HEK293T (cell line): ENCODE results near the gene ZBTB12.

Experiments used
- CTCF ChIA-PET: fragments of 350-600 bp; formaldehyde crosslinking; extraction: SDS; loops from one replicate; lab custom pipeline; 2021; ENCODE audit warnings: antibody characterized with exemption, inconsistent platforms; lab: Yijun Ruan, JAX
- POLR2A ChIA-PET: fragments of 350-600 bp; formaldehyde crosslinking; extraction: SDS; loops from one replicate; lab custom pipeline; 2020; ENCODE audit warnings: antibody characterized with exemption, inconsistent platforms; lab: Yijun Ruan, JAX
- DNase-seq: peaks from one replicate; pipeline ENCODE4 v3.0.0; 2012; ENCODE audit warnings: mixed read lengths; ENCODE audit errors: extremely low spot score
- ARNT ChIP-seq: fragments of 450-650 bp; IDR thresholded peaks from 2 replicates; pipeline ENCODE4 v1.6.1; 2017; ENCODE audit warnings: mild to moderate bottlenecking
- BHLHE40 ChIP-seq: fragments of 450-650 bp; IDR thresholded peaks from 2 replicates; pipeline ENCODE4 v1.6.1; 2016; ENCODE audit warnings: mild to moderate bottlenecking, moderate library complexity, borderline replicate concordance
- CTBP1 ChIP-seq: fragments of 450-650 bp; IDR thresholded peaks from 2 replicates; pipeline ENCODE4 v1.6.1; 2016; ENCODE audit warnings: borderline replicate concordance
- ELF4 ChIP-seq: fragments of 450-650 bp; IDR thresholded peaks from 2 replicates; pipeline ENCODE4 v1.6.1; 2017; ENCODE audit warnings: antibody characterized with exemption
- FOXA1 ChIP-seq: fragments of 450-650 bp; IDR thresholded peaks from 2 replicates; pipeline ENCODE4 v1.6.1; 2016; ENCODE audit warnings: mild to moderate bottlenecking
- FOXK2 ChIP-seq: fragments of 450-650 bp; IDR thresholded peaks from 2 replicates; pipeline ENCODE4 v1.6.1; 2016; ENCODE audit warnings: mild to moderate bottlenecking
- FOXM1 ChIP-seq: fragments of 450-650 bp; IDR thresholded peaks from 2 replicates; pipeline ENCODE4 v1.6.1; 2017; ENCODE audit warnings: mild to moderate bottlenecking, borderline replicate concordance
- HDGF ChIP-seq: fragments of 450-650 bp; IDR thresholded peaks from 2 replicates; pipeline ENCODE4 v1.6.1; 2017; ENCODE audit warnings: antibody characterized with exemption, borderline replicate concordance
- L3MBTL2 ChIP-seq: fragments of 450-650 bp; conservative IDR thresholded peaks from 2 replicates; pipeline ENCODE4 v1.6.1; 2016; ENCODE audit warnings: mild to moderate bottlenecking
- LEF1 ChIP-seq: fragments of 450-650 bp; IDR thresholded peaks from 2 replicates; pipeline ENCODE4 v1.6.1; 2017; ENCODE audit warnings: mild to moderate bottlenecking, borderline replicate concordance
- NFRKB ChIP-seq: fragments of 450-650 bp; IDR thresholded peaks from 2 replicates; pipeline ENCODE4 v1.6.1; 2016; ENCODE audit warnings: mild to moderate bottlenecking, moderate library complexity
- SP1 ChIP-seq: fragments of 450-650 bp; IDR thresholded peaks from 2 replicates; pipeline ENCODE4 v1.6.1; 2017
- SUZ12 ChIP-seq: fragments of 450-650 bp; IDR thresholded peaks from 2 replicates; pipeline ENCODE4 v1.6.1; 2016; ENCODE audit warnings: mild to moderate bottlenecking
- TARDBP ChIP-seq: fragments of 450-650 bp; IDR thresholded peaks from 2 replicates; pipeline ENCODE4 v1.6.1; 2016
- ZNF384 ChIP-seq: fragments of 450-650 bp; IDR thresholded peaks from 2 replicates; pipeline ENCODE4 v1.6.1; 2016
- TF ChIP-seq, protein P1 (sequence below): fragments of 450-650 bp; IDR thresholded peaks from 2 replicates; pipeline ENCODE4 v1.6.1; 2016

ZBTB12 gene

DNA sequence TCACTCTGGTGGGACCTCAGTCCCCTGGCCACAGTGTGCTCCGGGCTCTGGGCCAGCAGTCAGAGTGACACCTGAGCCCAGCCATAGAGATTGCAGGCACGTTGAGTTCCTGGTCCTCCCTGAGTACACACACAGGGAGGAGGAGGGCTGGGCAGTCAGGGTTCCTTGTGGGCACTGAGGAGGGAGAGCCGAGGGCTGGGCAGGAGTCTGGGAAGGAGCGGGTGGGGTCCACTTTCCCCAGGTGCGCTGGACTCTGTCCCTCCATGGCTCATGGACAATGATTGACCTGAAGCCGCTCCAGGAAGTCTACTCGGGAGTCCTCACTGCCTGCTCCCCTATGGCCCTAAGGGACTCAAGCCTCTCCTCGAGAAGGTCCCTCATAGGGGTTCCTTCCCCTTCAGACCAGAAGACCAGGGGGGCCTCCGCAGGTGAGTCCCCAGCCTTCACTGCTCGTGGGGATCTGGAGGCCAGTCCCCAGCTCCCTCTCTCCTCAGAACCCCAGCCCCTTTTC is 24.2 kb downstream of the ZBTB12 start:
- no peak for TF ChIP-seq FOXK2
- no peak for TF ChIP-seq ELF4
- no peak for TF ChIP-seq SUZ12
- TF ChIP-seq SP1 = no peak
- no peak for TF ChIP-seq BHLHE40
- no peak for TF ChIP-seq LEF1
- TF ChIP-seq FOXA1 = no peak
- no peak for TF ChIP-seq NFRKB
- TF ChIP-seq FOXM1 = no peak
- no peak for TF ChIP-seq ZNF384
- no peak for TF ChIP-seq TARDBP
- no peak for TF ChIP-seq CTBP1
- no peak for DNase-seq
- POLR2A ChIA-PET = no interaction called here
- CTCF ChIA-PET = no interaction called here

DNA sequence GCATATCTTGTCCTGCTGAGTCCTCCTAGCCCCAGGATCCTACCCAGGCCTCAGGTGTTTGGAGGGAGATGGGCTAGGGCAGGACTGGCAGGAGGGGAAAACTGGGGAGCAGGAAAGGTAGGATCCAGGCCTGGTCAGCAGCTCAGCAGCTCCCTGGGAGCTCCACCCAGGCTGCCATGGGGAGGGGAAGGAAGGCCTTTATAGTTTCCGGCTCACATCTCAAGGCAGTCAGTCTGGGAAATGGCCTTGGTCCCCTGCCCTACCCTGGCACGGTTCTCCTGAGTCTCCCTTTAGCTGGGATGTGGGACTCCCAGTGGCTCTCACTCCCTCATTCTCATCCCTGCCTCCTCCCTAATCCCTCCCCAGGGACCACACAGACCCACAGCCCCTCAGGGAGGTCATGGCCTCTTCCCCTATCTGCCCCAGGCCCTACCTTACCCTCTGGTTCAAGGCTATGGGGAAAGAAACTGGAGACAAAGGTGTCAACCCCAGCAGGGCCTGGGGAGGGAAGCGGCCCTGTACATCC is 24.7 kb downstream of the ZBTB12 start:
- POLR2A ChIA-PET = interaction anchor here (3.6 kb wide), 1 partner anchor 14 kb away, joined by 14 read pairs; the partner anchor contains the start of gene NEU1
- no peak for DNase-seq
- CTCF ChIA-PET = no interaction called here
- TF ChIP-seq BHLHE40 = no peak
- no peak for TF ChIP-seq TARDBP
- TF ChIP-seq, protein P1, sequence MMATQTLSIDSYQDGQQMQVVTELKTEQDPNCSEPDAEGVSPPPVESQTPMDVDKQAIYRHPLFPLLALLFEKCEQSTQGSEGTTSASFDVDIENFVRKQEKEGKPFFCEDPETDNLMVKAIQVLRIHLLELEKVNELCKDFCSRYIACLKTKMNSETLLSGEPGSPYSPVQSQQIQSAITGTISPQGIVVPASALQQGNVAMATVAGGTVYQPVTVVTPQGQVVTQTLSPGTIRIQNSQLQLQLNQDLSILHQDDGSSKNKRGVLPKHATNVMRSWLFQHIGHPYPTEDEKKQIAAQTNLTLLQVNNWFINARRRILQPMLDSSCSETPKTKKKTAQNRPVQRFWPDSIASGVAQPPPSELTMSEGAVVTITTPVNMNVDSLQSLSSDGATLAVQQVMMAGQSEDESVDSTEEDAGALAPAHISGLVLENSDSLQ = no peak
- no peak for TF ChIP-seq FOXK2
- no peak for TF ChIP-seq SP1
- no peak for TF ChIP-seq ARNT
- TF ChIP-seq L3MBTL2 = no peak
- no peak for TF ChIP-seq ZNF384
- no peak for TF ChIP-seq NFRKB
- no peak for TF ChIP-seq FOXM1
- TF ChIP-seq HDGF = no peak
- TF ChIP-seq CTBP1 = no peak

DNA sequence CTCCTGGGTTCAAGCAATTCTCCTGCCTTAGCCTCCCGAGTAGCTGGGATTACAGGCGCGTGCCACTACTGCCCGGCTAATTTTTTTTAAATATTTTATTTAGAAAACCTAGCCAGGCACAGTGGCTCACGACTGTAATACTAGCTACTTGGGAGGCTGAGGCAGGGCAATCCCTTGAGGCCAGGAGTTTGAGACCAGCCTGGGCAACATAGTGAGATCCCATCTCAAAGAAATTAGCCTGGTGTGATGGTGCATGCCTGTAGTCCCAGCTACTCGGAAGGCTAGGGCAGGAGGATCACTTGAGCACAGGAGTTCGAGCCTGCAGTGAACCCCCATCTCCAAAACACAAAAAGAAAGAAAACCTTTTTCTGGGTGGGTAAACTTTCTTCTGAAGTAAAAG is 25.5 kb downstream of the ZBTB12 start:
- CTCF ChIA-PET = no interaction called here
- TF ChIP-seq LEF1 (no peak), ELF4 (no peak), BHLHE40 (no peak)
- DNase-seq = no peak
- POLR2A ChIA-PET = interaction anchor here (1.2 to 3.6 kb wide), 2 partner anchors 13 to 69 kb away, joined by 3 to 14 read pairs; partner anchors contain the start of genes LSM2 and NEU1

DNA sequence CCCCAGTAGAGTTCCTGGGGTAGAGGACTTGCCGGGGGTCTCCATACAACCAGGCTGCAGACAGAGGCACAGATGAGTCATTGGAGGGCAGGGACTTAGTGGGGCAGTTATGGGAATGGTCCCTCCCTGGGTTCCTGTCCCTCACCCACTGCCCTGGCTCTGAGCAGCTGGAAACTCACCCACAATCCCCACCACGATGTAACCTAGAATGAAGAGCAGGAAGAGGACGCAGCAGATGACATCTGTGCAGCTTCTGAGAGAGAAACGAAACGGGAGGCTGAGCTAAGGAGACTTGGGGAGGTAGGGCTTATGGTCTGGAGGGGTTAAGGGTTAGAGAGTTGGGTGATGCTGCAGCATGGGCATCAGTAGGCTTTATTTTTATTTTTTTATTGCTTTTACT is 26.0 kb downstream of the ZBTB12 start:
- ChIA-PET POLR2A (interaction anchor here (0.8 to 3.6 kb wide), 3 partner anchors 11 to 69 kb away, joined by 3 to 14 read pairs (median 4); partner anchors contain the start of genes LSM2 and NEU1), CTCF (no interaction called here)
- DNase-seq = no peak
- TF ChIP-seq FOXM1 (no peak), ARNT (no peak), BHLHE40 (no peak), CTBP1 (no peak), FOXK2 (no peak), SUZ12 (no peak), SP1 (no peak), FOXA1 (no peak), LEF1 (no peak), L3MBTL2 (no peak)
- TF ChIP-seq, protein P1 = no peak

DNA sequence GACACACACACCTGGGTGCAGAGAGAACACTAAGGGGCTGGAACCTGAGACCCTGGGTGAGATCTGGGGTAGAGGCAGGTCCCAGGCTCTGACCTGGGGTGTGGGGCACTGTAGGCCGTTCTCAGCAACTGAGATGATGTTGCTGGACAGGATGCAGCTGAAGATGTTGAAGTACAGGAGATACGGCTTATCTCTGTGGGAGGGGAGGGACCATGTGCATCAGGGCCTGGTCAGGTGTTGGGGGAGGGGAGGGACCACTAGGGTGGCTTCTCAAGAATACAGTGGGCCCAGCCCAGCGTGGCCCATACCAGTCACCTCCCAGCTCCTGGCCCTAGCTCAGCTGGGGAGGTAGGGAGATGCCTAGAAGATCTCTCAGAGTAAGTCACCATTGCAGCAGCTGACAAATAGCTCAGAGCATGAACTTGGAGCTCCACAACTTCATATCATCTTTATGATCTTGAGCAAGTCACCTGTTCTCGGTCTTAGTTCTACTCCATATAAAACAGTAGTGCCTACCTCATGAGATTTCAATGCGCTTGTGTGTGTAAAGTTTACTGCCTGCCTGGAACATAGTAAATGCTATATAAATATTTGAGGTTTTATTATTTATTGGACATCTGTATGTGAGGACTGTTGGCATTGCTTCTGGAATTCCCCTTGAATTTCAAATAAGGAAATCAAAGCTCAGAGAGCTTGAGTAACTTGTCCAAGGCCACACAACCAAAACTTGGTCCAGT is 26.9 kb downstream of the ZBTB12 start:
- DNase-seq = no peak
- POLR2A ChIA-PET = interaction anchor here (0.8 to 3.6 kb wide), 2 partner anchors 10 to 12 kb away, joined by 4 to 14 read pairs; partner anchors contain the start of gene NEU1
- TF ChIP-seq FOXM1 (no peak), FOXA1 (no peak), TARDBP (no peak), CTBP1 (no peak), LEF1 (no peak), L3MBTL2 (no peak), ELF4 (no peak), ARNT (no peak), SUZ12 (no peak), BHLHE40 (no peak), ZNF384 (no peak), FOXK2 (no peak), SP1 (no peak), NFRKB (no peak)
- TF ChIP-seq, protein P1 = no peak
- CTCF ChIA-PET = interaction anchor here (1.3 kb wide), 1 partner anchor 15 kb away, joined by 3 read pairs; no protein-coding TSS in a partner anchor

DNA sequence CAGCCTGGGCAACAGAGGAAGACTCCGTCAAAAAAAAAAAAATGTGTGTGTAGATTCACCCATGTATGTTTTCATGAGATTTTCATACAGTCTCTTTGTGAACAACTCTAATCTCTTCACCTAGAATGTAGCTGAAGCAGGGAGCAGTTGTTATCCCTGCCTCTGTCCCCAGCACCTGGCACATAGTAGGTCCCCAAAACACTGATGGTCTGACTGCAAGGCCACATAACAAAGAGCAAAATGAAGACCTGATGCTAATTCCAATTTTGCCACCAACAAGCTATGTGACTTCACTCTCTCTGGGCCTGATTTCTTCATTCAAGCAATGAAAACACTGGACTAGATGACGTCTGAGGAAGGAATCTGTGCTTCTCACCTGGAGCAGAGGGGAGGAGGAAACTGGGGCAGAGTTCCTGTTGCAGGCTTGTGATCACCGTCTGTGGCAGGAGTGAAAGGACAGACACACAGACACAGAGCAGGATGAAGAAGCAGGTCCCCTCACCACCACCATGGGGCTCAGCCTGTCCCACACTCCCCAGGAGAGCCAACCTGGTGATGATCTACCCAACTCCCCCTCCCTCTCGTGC is 27.7 kb downstream of the ZBTB12 start:
- no peak for DNase-seq
- TF ChIP-seq LEF1 = no peak
- TF ChIP-seq L3MBTL2 = no peak
- no peak for TF ChIP-seq ELF4
- TF ChIP-seq SP1 = no peak
- no peak for TF ChIP-seq TARDBP
- no peak for TF ChIP-seq FOXM1
- TF ChIP-seq HDGF = no peak
- no peak for TF ChIP-seq FOXA1
- no peak for TF ChIP-seq ZNF384
- no peak for TF ChIP-seq ARNT
- TF ChIP-seq CTBP1 = no peak
- ChIA-PET CTCF (interaction anchor here (1.3 kb wide), 1 partner anchor 16 kb away, joined by 3 read pairs; no protein-coding TSS in a partner anchor), POLR2A (interaction anchor here (3.6 kb wide), 1 partner anchor 11 kb away, joined by 14 read pairs; the partner anchor contains the start of gene NEU1)
